A204.1 (cell line): ENCODE data around the gene FSTL4.
"Not testable (repeated sequence)": the region's sequence is repeated elsewhere in the genome, so short reads cannot be mapped to it uniquely, and the experiment has no call there.

Source experiments
- FAIRE-seq: peaks from 2 replicates; lab custom pipeline; 2012; peaks lifted over from hg19 to GRCh38; lab: Jason Lieb, UNC

The FSTL4 gene

GRCh38 chr5:133401731-133402347 lies 210.5 kb downstream of the FSTL4 start:
- no peak for FAIRE-seq

DNA sequence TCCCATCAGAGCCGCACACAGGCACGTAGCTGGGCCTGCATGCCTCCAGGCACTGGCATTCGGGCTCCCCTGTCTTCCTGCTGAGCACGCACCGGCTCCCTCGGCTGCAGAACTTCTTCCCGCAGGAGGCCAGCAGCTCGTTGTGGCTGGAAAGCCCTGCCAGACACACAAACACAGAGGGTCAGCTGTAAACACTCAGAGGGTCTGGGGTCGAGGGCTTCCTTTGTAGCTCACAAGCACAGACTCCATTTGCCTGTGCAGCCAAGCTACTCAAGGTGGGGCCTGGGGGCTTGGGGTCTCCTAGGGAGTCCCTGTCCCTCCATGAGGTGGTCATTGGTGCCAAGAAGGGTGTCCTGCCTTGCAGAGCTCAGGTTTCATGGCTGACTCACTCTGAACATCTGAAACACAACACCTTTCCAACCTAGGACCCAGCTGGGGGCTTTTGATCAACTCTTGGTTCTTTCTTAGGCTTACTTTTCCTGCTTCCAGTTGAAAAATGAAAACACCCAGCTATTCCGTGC lies 211.4 kb downstream of the FSTL4 start:
- FAIRE-seq: no peak

DNA sequence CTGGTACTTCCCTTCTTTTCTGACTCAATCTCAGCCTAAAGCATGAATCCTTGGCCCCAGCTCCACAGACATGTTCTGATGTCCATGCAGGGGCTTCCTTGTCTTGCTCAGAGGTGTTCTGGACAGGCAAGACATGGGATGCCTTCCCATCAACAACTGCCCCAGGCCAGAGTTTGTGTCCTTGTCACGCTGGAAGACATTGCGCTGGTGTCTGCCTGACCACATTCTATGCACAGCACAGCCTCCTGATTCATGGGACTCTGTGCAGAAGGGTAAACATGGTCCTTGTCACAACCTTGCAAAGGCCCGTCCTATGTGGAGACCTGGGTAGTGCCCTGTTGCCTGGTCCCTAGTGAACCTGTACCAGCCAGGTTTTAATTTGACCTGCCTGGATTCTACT lies 212.2 kb downstream of the FSTL4 start:
- FAIRE-seq: no peak

GRCh38 chr5:133399247-133399891 lies 213.0 kb downstream of the FSTL4 start:
- FAIRE-seq: no peak

DNA sequence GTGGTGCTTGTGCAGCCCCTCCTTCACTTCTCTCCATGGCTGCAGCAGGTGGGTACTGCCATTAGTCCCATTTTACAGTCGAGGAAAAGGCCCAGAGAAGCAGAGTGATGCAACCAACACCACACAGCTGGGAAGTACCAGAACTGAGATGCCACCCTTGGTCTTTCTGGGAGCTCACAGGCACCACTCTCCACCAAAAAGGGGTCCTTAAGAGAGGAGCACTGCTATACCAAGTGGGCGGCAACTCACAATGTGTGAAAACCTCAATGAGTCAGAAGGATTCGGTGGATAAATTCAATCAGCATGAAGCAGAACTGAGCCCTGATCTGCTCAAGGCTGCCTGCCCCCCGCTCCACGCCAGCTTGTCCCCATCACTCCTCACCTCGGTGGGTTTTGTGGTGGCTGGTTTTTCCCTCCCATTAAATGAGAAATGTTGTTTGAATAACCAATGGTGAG lies 213.7 kb downstream of the FSTL4 start:
- FAIRE-seq: no peak

DNA sequence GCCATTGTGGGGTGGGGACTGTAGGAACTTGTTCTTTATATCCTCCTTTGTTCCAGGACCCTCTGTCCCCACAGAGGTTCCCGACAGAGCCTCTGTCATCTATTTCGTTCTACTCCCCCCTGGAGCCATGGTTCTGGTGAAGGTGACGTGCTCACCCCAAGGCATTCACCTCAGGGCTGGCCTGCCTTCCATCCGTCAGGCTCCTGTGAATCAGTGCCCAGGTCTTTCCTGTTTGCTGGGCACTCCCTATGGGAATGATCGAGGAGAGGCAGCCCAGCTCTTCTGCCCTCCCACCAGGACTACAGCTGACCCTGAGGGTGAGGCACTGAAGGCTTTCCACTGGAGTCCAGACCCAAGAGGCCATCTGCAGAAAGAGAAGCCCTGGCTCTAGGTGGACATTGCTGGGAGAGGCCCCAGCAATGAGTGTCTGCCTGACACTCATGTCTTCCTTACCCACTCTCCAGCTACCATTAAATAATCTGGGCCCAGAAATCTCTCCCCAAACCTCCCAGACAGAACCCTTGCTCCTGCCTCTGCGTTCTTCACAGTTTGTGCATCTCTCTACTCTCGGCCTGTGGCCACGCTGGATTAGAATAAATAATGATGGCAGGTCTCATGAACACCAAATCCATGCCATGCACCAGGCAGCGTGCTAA lies 214.2 kb downstream of the FSTL4 start:
- no peak for FAIRE-seq

- no peak for FAIRE-seq
These were observed 215.0 kb downstream of the FSTL4 start for GRCh38 chr5:133397348-133397747.

DNA sequence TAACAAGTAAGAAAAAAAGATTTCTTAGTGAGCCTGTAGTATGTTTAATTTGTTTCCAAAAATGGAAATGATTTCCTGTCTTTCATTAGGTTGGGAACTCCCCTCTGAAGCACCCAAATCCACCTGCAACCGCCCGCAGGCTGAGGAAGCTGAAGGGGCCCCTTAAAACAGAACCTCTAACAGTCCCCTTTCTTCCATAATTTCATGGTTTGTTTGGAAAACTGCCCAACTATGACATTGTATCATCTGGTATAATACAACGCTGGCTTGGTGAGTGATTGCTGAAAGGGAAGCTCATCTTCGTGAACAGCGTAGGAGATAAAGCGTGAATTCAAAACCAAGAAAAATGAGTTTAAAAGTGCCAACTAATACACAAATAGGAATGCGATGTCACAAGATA lies 215.5 kb downstream of the FSTL4 start:
- FAIRE-seq: no peak

- FAIRE-seq: no peak
These were observed 216.1 kb downstream of the FSTL4 start for GRCh38 chr5:133396187-133396741.

DNA sequence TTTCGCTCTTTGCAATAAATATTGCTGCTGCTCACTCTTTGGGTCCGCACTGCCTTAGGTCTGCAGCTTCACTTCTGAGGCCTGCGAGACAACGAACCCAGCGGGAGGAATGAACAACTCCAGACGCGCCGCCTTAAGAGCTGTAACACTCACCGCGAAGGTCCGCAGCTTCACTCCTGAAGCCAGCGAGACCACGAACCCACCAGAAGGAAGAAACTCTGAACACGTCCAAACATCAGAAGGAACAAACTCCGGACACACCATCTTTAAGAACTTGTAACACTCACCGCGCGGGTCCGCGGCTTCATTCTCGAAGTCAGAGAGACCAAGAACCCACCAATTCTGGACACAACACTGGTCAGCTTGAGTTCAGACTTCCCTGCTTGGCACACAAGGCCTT lies 217.1 kb downstream of the FSTL4 start:
- not testable (repeated sequence) for FAIRE-seq

- not testable (repeated sequence) for FAIRE-seq
These were observed 217.9 kb downstream of the FSTL4 start for GRCh38 chr5:133394477-133394817.

DNA sequence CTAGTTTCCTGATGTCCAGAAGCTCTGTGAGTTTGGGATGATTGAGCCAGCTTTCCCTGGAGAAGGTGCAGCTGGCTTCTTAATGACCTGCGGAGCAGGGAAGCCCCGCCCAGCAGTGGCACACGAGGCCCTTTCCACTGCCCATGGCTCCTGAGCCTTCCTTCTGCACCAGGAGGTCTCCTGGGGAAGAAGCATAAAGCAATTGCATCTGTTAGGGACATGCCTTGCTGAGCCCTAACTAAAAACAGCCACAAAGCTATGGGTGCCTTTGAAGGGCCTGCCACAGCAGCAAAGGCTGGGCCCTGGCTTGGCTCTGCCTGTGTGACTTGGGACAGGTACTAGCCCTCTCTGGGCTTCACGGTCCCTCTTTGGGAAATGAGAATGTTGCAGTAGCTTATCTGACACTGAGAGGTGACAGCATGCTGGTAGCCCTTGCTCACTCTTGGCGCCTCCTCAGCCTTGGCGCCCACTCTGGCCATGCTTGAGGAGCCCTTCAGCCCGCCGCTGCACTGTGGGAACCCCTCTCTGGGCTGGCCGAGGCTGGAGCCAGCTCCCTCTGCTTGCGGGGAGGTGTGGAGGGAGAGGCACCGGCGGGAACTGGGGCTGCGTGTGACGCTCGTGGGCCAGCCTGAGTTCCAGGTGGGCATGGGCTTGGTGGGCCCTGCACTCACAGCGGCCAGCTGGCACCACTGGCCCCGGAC lies 218.4 kb downstream of the FSTL4 start:
- FAIRE-seq: no peak

- FAIRE-seq: no peak
These were observed 219.9 kb downstream of the FSTL4 start for GRCh38 chr5:133392448-133392847.

- FAIRE-seq: no peak
These were observed 220.8 kb downstream of the FSTL4 start for GRCh38 chr5:133391354-133392136.

DNA sequence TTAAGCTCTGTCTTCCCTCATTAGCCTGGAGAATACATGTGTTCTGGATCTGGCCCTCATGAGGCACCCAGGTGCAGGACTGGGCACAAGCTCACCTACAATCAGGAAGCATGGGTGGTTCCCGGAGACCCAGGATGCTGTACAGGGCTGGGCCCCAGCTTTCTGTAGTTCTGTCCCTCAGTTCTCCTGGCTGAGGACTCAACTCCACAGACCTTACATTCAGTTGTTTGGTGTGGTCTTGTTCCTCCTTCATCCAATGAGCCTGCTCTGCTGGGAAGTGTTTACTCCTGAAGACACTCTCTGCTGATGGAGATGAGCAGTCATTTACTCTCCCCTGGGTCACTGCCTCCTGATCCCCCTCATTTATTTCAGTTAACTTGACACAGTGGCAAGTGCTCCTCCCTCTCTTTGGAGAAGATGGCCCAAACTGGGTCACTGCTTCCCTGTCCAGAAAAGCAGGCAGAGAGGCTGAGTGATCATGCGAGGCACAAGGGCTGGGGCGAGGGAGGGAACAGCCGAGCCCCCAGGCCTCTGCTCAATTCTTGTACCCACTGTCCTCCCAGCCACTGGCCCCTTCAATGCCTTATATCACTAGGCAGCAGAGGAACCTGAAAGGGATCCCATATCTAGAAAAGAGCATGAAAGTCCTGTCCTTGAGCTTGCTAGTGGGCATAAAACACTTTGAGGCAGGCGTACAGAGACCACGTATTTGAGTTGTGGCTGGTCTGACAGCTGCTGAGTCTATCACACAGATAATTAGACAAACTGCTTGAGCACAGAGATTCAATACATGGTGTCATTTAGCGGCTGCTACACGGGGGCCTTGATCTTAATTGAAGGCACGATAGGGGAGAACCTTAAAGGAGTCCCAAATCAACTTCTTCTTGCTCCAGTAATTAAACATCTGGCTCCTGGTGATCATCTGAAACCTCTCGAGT lies 221.7 kb downstream of the FSTL4 start:
- no peak for FAIRE-seq

- no peak for FAIRE-seq
These were observed 223.2 kb downstream of the FSTL4 start for GRCh38 chr5:133389066-133389590.

DNA sequence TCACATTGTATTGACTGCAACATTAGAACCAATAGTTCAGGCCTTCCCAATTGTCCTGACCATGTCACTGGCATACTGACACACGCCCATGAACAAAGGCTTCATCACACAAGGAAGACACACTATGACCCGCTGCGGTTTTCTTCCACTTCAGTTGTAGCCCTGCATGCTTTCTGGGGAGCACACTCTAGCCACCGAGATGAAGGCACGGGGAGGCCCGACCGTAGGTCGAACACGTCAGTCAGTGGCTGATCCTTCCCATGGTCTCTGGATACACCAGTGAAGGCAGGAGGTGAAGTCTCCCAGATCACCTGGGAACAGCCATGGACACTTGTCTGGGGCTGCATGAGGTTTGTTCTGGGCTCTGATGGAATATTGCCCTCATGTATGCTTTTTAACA lies 224.7 kb downstream of the FSTL4 start:
- FAIRE-seq: no peak

GRCh38 chr5:133387091-133387490 lies 225.2 kb downstream of the FSTL4 start:
- FAIRE-seq: no peak

- FAIRE-seq: no peak
These were observed 225.7 kb downstream of the FSTL4 start for GRCh38 chr5:133386662-133387061.

- no peak for FAIRE-seq
These were observed 227.0 kb downstream of the FSTL4 start for GRCh38 chr5:133385346-133385745.
